ENCODE results near the gene PIF1.
A peak's percentile ranks its signal among the peaks of the same experiment; 100 is the strongest.

The PIF1 gene

DNA sequence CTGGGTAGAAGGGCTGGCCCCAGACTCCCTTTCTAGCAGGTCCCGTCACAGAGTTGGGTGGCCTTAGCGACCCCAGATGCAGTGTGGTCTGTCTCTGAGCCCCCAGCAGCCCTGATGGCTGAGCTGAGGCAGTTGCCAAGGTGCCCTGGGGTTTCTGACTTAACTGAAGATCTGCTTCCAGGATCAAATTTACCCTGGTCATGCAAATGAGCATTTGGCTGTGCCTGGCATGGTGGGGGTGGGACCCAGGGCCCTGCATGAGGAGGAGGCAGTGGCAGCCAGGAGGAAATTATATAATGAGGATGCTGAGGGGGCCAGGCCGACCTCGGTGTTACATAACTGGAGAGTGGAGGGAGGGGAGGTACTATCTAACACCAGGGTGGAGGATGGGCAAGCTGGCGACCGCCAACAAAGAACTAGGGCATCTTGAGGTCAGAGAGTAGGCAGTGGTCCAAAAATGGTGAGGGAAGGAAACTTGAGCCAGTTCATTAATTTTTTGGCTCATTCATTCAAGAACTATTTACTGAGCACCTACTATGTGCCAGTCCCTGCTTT, 32.7 kb upstream of the PIF1 start:
- 90% methylated on average over 6 of the region's 6 CpGs for WGBS
- Histone ChIP-seq H3K4me1 (ENCODE audit: insufficient read depth, low read length) (peaks cover 29% of the 10 kb centered on the region), H3K27me3 (ENCODE audit: insufficient read depth, low read length) (no peaks in the 10 kb centered on the region), H3K9ac (ENCODE audit: low read depth, low read length) (no peak overlapping the region), H3K27ac (ENCODE audit: low read depth, low read length) (no peak overlapping the region), H3K36me3 (ENCODE audit: insufficient read depth, low read length) (peaks cover 63% of the 10 kb centered on the region), H3K4me3 (ENCODE audit: low read length) (no peak overlapping the region), H3K9me3 (ENCODE audit: insufficient read depth, low read depth, low read length) (no peaks in the 10 kb centered on the region)

DNA sequence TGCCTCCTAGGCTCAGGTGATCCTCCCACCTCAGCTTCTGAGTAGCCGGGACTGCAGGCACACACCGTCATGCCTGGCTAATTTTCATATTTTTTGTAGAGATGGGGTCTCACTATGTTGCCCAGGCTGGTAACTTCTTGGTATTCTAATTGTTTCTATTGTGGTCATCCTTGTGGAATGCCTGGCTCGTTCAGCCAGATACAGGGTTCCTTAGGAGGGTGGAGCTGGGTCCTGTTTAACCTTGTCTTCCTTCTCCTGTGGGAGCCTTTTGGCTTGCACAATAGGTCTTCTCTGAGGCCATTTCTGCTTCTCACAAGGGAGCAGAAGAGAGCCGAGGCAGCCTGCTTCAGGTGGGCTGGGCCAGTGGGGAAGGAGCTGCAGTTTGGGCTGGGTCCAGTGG, 32.0 kb upstream of the PIF1 start:
- no peaks in the 10 kb centered on the region for H3K27me3 ChIP-seq (ENCODE audit: insufficient read depth, low read length)
- H3K9ac ChIP-seq (ENCODE audit: low read depth, low read length): no peak overlapping the region
- peaks cover 28% of the 10 kb centered on the region for H3K4me1 ChIP-seq (ENCODE audit: insufficient read depth, low read length)
- H3K4me3 ChIP-seq (ENCODE audit: low read length): no peak overlapping the region
- no peak overlapping the region for H3K27ac ChIP-seq (ENCODE audit: low read depth, low read length)
- peaks cover 63% of the 10 kb centered on the region for H3K36me3 ChIP-seq (ENCODE audit: insufficient read depth, low read length)
- no peaks in the 10 kb centered on the region for H3K9me3 ChIP-seq (ENCODE audit: insufficient read depth, low read depth, low read length)
- 87% methylated on average over 4 of the region's 4 CpGs for WGBS

DNA sequence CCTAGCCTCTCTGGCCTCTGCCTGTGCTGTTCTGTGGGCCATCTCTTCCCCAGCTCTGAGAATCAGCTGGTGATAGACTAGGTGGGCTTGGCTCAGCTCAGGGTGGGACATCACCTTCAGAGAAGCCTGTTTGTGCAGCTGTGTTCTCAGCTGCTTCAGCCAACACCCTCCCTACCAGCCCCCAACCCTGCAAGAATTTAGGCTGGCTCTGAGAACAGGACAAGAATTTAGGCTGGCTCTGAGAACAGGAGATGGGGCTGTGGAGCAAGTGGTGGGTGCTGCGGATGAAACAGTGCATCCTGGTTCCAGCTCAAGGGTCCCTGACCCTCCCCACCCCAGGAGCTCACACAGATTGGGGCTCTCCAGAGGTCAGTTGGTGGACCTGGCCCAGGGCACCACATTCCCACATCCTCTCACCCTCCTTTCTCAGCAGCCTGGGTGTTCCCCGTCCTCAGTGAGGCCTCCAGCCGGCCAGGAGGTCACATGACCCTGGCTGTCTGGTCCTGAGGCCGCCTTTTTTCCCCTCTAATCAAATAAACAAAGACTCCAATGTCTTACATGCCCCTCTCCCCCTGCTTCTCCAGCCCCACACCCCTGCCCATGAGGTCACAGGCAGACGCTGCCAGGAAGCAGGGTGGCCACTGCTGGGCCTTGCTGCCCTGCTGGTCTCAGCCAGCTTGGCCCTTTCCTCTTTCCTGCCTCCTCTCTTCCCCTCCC, 31.1 kb upstream of the PIF1 start:
- H3K36me3 ChIP-seq (ENCODE audit: insufficient read depth, low read length): peaks cover 67% of the 10 kb centered on the region
- no peaks in the 10 kb centered on the region for H3K27me3 ChIP-seq (ENCODE audit: insufficient read depth, low read length)
- no peak overlapping the region for H3K4me3 ChIP-seq (ENCODE audit: low read length)
- WGBS: 50% methylated on average over 5 of the region's 5 CpGs
- peaks cover 26% of the 10 kb centered on the region for H3K4me1 ChIP-seq (ENCODE audit: insufficient read depth, low read length)
- 0 out of 2 replicates have a peak overlapping the region, but pooled peaks have one; percentile 4 for H3K9ac ChIP-seq (ENCODE audit: low read depth, low read length)
- H3K9me3 ChIP-seq (ENCODE audit: insufficient read depth, low read depth, low read length): no peaks in the 10 kb centered on the region
- H3K27ac ChIP-seq (ENCODE audit: low read depth, low read length): no peak overlapping the region; the same call in 1 of the 2 replicates

DNA sequence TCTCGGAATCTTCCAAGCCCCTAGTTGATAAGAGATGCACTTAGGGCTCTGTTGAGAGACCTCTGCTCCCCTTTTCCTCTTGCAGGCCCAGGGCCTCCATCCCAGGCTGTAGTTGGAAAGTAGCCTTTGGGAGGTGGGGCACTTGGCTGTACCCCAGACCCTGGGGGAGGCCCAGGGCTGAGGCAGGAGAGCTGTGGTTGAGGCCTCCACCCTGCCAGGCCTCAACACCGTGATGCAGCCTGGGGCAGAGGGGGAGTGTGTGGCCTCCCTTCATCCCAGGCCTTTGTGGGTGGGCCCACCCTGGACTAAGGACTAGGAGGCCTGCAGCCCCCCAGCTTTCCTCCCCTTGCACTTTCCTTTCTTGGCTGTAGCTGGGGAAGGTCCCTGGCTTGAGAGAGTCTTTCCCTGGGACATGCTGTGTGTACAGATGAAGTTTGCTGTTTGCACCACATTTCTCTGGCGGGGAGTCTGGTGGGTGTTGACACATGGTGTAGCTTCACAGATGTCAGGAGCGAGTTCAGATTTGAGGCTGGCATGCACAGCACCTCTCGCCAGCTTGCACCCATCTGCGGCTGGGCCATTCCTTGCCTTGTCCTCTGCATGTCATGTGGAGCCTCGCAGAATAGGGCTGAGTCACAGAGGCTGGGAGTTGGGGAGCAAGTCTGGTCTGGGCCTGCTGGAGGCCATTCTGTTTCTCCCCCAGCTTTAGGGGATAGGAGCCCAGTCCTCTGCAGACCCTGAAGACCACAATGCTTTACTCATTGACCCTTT, 29.9 kb upstream of the PIF1 start:
- Histone ChIP-seq H3K9ac (ENCODE audit: low read depth, low read length) (no peak overlapping the region; the same call in 1 of the 2 replicates), H3K9me3 (ENCODE audit: insufficient read depth, low read depth, low read length) (no peaks in the 10 kb centered on the region), H3K27me3 (ENCODE audit: insufficient read depth, low read length) (no peaks in the 10 kb centered on the region), H3K36me3 (ENCODE audit: insufficient read depth, low read length) (peaks cover 58% of the 10 kb centered on the region), H3K4me1 (ENCODE audit: insufficient read depth, low read length) (peaks cover 35% of the 10 kb centered on the region), H3K27ac (ENCODE audit: low read depth, low read length) (no peak overlapping the region), H3K4me3 (ENCODE audit: low read length) (no peak overlapping the region)
- 94% methylated on average over 7 of the region's 7 CpGs for WGBS

DNA sequence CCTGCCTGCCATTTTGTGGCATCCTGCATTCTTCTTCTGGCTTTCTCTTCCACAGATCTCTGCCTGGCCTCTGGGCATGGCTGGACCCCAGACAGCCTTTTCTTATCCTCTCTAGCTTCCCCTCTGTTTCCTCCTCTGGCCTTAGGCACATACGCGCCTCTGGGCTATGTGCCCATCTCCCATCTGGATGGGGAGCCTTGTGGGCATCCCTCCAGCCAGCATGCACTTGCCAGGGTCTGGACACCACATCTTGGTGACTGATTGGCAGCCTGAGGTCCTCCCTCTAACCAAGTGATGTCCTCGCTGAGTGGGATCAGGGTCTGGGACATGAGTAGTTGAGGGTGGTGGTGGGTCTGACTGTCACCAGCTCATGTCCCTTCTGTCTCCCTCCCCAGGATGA, 29.1 kb upstream of the PIF1 start:
- Histone ChIP-seq H3K36me3 (ENCODE audit: insufficient read depth, low read length) (peaks cover 58% of the 10 kb centered on the region), H3K9me3 (ENCODE audit: insufficient read depth, low read depth, low read length) (no peaks in the 10 kb centered on the region), H3K4me1 (ENCODE audit: insufficient read depth, low read length) (peaks cover 35% of the 10 kb centered on the region), H3K4me3 (ENCODE audit: low read length) (no peak overlapping the region), H3K9ac (ENCODE audit: low read depth, low read length) (no peak overlapping the region), H3K27ac (ENCODE audit: low read depth, low read length) (no peak overlapping the region), H3K27me3 (ENCODE audit: insufficient read depth, low read length) (no peaks in the 10 kb centered on the region)
- WGBS: 92% methylated on average over 3 of the region's 3 CpGs

DNA sequence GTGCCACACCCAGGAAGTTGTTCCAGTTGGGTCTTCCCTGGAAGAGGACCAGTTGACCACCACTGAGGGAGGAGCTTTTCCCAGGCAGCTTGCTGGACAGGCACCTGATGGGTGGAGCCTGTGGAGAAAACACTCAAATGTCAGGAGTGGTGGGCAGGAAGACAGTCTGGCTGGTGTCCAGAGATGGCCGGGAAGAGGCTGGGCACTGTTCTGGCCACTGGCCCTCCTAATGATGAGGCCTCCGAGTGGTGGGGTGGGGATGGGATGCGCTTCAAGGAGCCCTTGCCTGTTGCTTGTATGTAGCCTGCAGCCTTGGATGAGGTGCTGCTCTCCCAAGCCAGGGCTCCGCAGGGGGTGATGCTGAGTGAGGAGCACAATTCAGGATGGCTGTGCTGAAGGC, 28.6 kb upstream of the PIF1 start:
- H3K4me3 ChIP-seq (ENCODE audit: low read length): no peak overlapping the region
- H3K9me3 ChIP-seq (ENCODE audit: insufficient read depth, low read depth, low read length): no peaks in the 10 kb centered on the region
- H3K9ac ChIP-seq (ENCODE audit: low read depth, low read length): no peak overlapping the region
- H3K4me1 ChIP-seq (ENCODE audit: insufficient read depth, low read length): peaks cover 35% of the 10 kb centered on the region
- H3K27me3 ChIP-seq (ENCODE audit: insufficient read depth, low read length): no peaks in the 10 kb centered on the region
- peaks cover 56% of the 10 kb centered on the region for H3K36me3 ChIP-seq (ENCODE audit: insufficient read depth, low read length)
- H3K27ac ChIP-seq (ENCODE audit: low read depth, low read length): no peak overlapping the region
- WGBS: 83% methylated on average over 4 of the region's 4 CpGs

DNA sequence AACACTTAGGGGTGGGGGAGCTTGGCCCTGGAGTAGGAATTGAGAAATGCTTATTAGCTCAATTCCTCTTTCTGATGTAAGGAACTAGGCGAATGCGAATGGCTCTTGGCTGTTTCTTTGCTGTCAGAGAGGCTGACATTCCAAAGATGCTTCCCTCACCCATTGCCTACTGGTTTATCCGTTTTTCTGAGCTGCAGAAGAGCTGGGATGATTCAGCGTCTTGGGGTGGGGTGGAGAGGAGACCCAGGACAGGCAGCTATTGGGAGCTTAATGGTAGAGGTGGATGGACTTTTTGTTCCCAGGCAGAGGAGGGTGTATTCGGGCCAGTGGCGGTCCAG, 26.0 kb upstream of the PIF1 start:
- H3K36me3 ChIP-seq (ENCODE audit: insufficient read depth, low read length): peaks cover 64% of the 10 kb centered on the region
- peaks cover 21% of the 10 kb centered on the region for H3K4me1 ChIP-seq (ENCODE audit: insufficient read depth, low read length)
- 60% methylated on average over 6 of the region's 6 CpGs for WGBS
- H3K9me3 ChIP-seq (ENCODE audit: insufficient read depth, low read depth, low read length): no peaks in the 10 kb centered on the region
- H3K27ac ChIP-seq (ENCODE audit: low read depth, low read length): peak overlapping the region; percentile 66; the same call in 1 of the 2 replicates
- H3K27me3 ChIP-seq (ENCODE audit: insufficient read depth, low read length): no peaks in the 10 kb centered on the region
- H3K9ac ChIP-seq (ENCODE audit: low read depth, low read length): no peak overlapping the region
- H3K4me3 ChIP-seq (ENCODE audit: low read length): no peak overlapping the region

DNA sequence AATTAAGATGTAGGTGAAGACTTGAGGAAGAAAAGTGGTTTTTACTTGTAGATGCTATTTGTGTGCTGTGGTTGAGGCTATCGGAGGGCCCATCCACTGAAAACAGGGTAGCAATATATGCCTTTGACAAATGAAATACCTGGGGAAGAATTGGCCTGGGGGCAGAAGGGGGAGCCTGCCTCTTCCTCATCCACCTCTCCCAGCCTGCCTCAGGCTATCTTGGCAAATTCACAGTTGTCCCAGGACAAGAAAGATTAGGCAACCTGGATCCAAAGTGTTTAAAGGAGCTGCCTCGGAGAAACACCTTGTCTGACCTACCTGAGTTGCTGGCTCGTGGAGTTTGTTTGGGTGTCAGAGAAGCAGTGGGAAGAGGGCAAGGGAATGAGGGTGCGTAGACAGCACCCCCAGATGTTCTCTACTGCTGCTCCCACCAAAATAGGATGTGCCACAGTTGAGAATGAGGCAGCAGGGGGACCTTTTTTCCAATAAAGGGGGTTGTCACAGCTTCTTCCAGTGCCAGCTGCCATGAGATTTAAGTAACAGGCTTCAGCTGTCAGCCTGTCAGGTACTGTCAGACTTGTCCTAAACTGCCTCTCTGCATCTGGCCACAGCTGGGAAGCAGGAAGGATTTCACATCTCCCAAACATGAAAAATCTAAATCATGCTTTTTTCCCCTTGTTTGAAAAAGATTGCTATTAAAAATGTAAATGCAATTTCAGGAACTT, 25.5 kb upstream of the PIF1 start:
- H3K36me3 ChIP-seq (ENCODE audit: insufficient read depth, low read length): peaks cover 62% of the 10 kb centered on the region
- peak overlapping the region; percentile 66; the same call in 1 of the 2 replicates for H3K27ac ChIP-seq (ENCODE audit: low read depth, low read length)
- peaks cover 18% of the 10 kb centered on the region for H3K4me1 ChIP-seq (ENCODE audit: insufficient read depth, low read length)
- H3K9me3 ChIP-seq (ENCODE audit: insufficient read depth, low read depth, low read length): no peaks in the 10 kb centered on the region
- H3K27me3 ChIP-seq (ENCODE audit: insufficient read depth, low read length): no peaks in the 10 kb centered on the region
- no peak overlapping the region for H3K9ac ChIP-seq (ENCODE audit: low read depth, low read length)
- H3K4me3 ChIP-seq (ENCODE audit: low read length): no peak overlapping the region
- WGBS: 82% methylated on average over 4 of the region's 4 CpGs

DNA sequence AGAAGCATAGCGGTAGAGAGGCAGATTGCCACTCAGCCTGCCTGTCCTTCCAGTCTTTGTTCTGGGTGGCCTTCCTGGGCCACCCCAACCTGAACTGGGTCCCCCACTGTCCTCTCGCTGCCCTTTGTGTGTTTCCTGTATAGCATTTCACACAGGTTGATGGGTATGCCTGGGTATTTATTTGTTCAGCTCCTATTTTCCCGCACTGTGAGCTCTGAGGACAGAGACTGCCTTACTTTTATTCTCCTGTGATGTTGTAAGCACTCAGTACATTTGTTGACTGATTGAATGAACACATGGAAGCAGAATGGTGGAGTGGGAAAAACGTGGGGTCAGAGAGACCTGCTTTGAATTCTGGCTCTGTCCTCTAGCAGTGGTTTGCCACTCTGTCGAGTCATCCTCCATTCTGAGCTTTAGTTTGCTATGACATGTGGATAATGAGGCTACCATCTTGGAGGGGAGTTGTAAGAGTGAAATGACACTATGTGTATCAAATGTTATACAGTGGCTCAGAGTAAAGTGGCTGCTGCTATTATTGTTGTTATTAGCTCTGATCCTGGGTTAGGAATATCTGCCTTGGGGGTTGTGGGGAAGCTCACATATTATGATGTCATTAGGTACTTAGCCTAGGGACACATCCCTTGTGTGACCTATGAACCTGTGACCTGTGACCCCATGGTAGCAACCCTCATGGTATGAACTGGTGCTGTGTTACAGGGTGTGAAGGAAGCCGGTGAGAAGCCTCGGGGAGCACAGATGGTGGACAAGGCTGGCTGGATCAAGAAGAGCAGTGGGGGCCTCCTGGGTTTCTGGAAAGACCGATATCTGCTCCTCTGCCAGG, 22.6 kb upstream of the PIF1 start:
- peaks cover 28% of the 10 kb centered on the region for H3K4me1 ChIP-seq (ENCODE audit: insufficient read depth, low read length)
- no peaks in the 10 kb centered on the region for H3K27me3 ChIP-seq (ENCODE audit: insufficient read depth, low read length)
- H3K27ac ChIP-seq (ENCODE audit: low read depth, low read length): no peak overlapping the region
- H3K9me3 ChIP-seq (ENCODE audit: insufficient read depth, low read depth, low read length): no peaks in the 10 kb centered on the region
- no peak overlapping the region for H3K9ac ChIP-seq (ENCODE audit: low read depth, low read length)
- H3K36me3 ChIP-seq (ENCODE audit: insufficient read depth, low read length): peaks cover 37% of the 10 kb centered on the region
- no peak overlapping the region for H3K4me3 ChIP-seq (ENCODE audit: low read length)
- WGBS: 93% methylated on average over 8 of the region's 8 CpGs

DNA sequence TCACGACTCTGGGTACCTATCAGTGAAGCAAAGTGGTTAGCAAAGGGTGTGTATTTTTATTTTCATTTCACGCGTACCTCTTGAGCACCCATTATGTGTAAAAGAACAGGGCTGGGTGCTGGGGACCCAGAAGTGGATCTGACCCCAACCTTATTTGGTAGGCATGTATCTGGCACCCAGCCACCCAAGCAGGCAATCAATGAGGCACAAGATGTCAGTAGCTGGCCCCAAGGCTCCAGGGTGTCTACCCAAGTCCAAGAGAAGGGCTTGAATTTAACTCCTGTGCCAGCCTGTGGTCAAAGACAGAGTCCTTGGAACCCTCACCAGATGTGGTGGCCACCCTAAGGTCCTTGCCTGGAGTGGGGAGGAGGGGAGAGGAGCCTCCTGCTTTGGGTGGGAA, 22.0 kb upstream of the PIF1 start:
- Histone ChIP-seq H3K27ac (ENCODE audit: low read depth, low read length) (no peak overlapping the region), H3K4me3 (ENCODE audit: low read length) (no peak overlapping the region)

More for the DNA sequence above, 22.0 kb upstream of the PIF1 start:
- Histone ChIP-seq H3K4me1 (ENCODE audit: insufficient read depth, low read length) (peaks cover 34% of the 10 kb centered on the region), H3K27me3 (ENCODE audit: insufficient read depth, low read length) (no peaks in the 10 kb centered on the region), H3K9me3 (ENCODE audit: insufficient read depth, low read depth, low read length) (no peaks in the 10 kb centered on the region), H3K9ac (ENCODE audit: low read depth, low read length) (no peak overlapping the region), H3K36me3 (ENCODE audit: insufficient read depth, low read length) (peaks cover 37% of the 10 kb centered on the region)
- 94% methylated on average over 3 of the region's 3 CpGs for WGBS
